ENCODE results near the gene TSEN15. TPM values are rescaled to one million over a fixed set of nuclear protein-coding genes. Genes with fewer than 3 reads are reported as not detected.

TSEN15 gene
- total and polyA plus RNA-seq, 12 donors = 16.3 to 55.1 (median 27.8) TPM

DNA sequence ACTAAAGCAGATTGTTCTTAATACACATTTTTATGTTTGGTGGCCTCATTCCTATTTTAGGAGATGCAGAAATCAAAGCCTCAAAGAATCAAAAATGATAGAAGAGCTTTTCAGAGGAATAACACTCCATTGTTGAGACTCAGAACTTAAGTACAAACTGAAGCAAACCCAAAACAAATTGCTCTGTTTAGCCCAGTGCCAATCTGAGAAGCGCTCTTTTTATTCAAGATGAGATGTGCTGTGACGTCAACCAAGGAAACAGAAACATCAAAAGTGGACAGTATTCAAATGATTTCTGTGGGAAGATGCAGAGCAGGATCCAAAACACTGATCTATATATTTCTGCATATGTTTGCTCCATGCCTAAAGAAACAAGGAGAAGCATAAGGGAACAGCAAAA lies 32.0 kb upstream of the TSEN15 start:
- Histone ChIP-seq H3K27ac (peak overlapping the region in 1 of 5 donors; percentile 11), H3K4me1 (replicated peaks in 1 of 2) (peaks cover 0 to 15% of the 10 kb centered on the region in 2 donors), H3K36me3 (replicated peaks in 1 of 2) (no peaks in the 10 kb centered on the region), H3K4me3 (no peak overlapping the region), H3K27me3 (no peaks in the 10 kb centered on the region), H3K9me3 (replicated peaks in 1 of 3) (no peaks in the 10 kb centered on the region)
- WGBS, 4 donors = 91 to 98% (median 93%) methylated on average over 2 of the region's 2 CpGs
- intact Hi-C loops (cut with DNase I) = no loop called here
- TF ChIP-seq POLR2A (IDR thresholded peaks at IDR 0.05) = no peak
- TF ChIP-seq, protein P1, sequence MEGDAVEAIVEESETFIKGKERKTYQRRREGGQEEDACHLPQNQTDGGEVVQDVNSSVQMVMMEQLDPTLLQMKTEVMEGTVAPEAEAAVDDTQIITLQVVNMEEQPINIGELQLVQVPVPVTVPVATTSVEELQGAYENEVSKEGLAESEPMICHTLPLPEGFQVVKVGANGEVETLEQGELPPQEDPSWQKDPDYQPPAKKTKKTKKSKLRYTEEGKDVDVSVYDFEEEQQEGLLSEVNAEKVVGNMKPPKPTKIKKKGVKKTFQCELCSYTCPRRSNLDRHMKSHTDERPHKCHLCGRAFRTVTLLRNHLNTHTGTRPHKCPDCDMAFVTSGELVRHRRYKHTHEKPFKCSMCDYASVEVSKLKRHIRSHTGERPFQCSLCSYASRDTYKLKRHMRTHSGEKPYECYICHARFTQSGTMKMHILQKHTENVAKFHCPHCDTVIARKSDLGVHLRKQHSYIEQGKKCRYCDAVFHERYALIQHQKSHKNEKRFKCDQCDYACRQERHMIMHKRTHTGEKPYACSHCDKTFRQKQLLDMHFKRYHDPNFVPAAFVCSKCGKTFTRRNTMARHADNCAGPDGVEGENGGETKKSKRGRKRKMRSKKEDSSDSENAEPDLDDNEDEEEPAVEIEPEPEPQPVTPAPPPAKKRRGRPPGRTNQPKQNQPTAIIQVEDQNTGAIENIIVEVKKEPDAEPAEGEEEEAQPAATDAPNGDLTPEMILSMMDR (IDR thresholded peaks at IDR 0.05) = no peak
- no peak for DNase-seq

DNA sequence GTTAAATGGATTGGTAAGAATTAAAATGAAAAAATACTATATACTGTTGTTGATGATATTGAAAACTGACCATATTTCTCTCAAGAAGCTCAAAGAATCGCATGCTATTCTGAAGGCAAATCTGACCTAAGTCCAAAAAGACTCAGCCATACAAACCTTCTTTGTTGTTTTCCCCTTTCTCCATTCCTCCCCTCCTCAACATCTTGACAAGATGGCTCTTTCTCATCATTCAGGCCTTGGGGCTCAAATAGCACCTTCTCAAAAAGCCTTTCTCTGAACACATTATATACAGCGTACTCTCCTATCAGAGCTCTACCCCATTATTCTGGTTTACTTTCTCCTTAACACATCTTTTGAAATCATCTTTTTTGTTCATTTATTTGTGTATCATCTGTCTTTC lies 31.2 kb upstream of the TSEN15 start:
- Histone ChIP-seq H3K36me3 (replicated peaks in 1 of 2) (no peaks in the 10 kb centered on the region), H3K9me3 (replicated peaks in 1 of 3) (no peaks in the 10 kb centered on the region), H3K4me1 (replicated peaks in 1 of 2) (peaks cover 0 to 15% of the 10 kb centered on the region in 2 donors), H3K27me3 (no peaks in the 10 kb centered on the region), H3K27ac (peak overlapping the region in 1 of 5 donors; percentile 11), H3K4me3 (no peak overlapping the region)
- no peak for DNase-seq
- 95 to 98% (median 97%) methylated on average over 2 of the region's 2 CpGs for WGBS, 4 donors
- TF ChIP-seq, protein P1 (IDR thresholded peaks at IDR 0.05) = no peak
- no peak for TF ChIP-seq POLR2A (IDR thresholded peaks at IDR 0.05)
- intact Hi-C loops (cut with DNase I) = no loop called here

DNA sequence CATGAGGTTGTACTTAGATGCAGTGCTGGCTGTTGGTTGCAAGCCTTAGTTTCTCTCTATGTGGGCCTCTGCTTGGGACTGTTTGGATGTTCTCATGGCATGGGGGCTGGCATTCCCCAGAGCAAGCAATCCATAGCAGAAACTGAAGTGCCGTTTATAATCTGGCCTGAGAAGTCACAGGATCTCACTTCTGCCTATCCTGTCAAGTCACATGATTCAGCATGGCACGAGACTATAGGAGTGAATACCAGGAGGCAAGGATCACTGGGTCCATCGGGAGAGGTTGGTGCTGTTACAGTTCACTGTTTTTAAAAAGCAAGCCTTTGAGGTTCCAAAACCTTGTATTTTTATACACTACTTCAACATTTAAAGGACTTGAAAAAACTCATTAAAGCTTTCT lies 30.7 kb upstream of the TSEN15 start:
- H3K36me3 ChIP-seq (replicated peaks in 1 of 2) = no peaks in the 10 kb centered on the region
- no peak for TF ChIP-seq POLR2A (IDR thresholded peaks at IDR 0.05)
- WGBS, 4 donors = 74 to 82% (median 78%) methylated on average over 3 of the region's 3 CpGs
- no peak overlapping the region for H3K4me3 ChIP-seq
- intact Hi-C loops (cut with DNase I) = no loop called here
- H3K27me3 ChIP-seq = no peaks in the 10 kb centered on the region
- H3K4me1 ChIP-seq (replicated peaks in 1 of 2) = peaks cover 0 to 15% of the 10 kb centered on the region in 2 donors
- peak overlapping the region in 1 of 5 donors; percentile 6 for H3K27ac ChIP-seq
- no peak for DNase-seq
- H3K9me3 ChIP-seq (replicated peaks in 1 of 3) = no peaks in the 10 kb centered on the region

DNA sequence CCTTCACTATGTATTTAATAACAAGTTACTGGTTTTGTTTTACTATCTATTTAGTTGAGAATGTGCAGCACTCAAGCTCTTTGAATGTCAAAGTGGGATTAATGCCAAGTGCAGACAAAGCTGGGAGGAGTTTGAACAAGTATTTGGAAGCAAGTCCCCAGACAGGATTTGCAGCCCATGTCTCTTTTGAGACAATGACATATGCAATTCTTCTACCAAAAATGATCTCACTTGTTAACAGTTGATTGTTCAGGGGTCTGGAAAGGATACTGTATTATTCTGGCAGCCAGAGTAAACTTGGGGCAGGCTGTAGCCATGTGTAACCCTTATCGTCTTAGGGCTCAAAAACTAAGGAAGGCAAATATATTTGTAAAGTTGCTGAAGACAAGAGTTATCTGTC lies 29.8 kb upstream of the TSEN15 start:
- Histone ChIP-seq H3K27ac (peak overlapping the region in 1 of 5 donors; percentile 6), H3K27me3 (no peaks in the 10 kb centered on the region), H3K36me3 (replicated peaks in 1 of 2) (no peaks in the 10 kb centered on the region), H3K4me1 (replicated peaks in 1 of 2) (peaks cover 0 to 15% of the 10 kb centered on the region in 2 donors), H3K4me3 (no peak overlapping the region), H3K9me3 (replicated peaks in 1 of 3) (no peaks in the 10 kb centered on the region)
- 67 to 70% (median 69%) methylated on average over 1 of the region's 1 CpG for WGBS, 4 donors
- intact Hi-C loops (cut with DNase I) = no loop called here
- TF ChIP-seq POLR2A (IDR thresholded peaks at IDR 0.05) = no peak
- TF ChIP-seq, protein P1 (IDR thresholded peaks at IDR 0.05) = no peak
- no peak for DNase-seq

DNA sequence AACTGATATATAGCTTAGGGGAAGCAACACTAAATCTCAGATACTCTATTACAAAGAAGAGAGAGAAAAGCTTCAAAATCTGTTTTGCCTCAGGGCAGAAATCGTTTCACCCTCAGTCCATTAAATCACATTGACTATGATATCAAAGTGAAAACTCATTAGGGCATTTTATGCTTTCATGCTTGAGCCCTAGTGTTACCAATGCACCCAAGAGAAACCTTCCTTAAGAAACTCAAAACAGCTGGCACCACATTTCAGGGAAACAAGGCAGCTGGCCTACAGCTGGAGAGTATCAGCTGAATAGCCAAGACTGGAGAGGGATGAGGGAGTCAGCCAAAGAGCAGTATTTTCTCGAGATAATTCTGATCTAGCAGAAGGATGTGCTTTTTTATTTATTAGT lies 28.9 kb upstream of the TSEN15 start:
- Histone ChIP-seq H3K27ac (peak overlapping the region in 1 of 5 donors; percentile 42), H3K36me3 (replicated peaks in 1 of 2) (no peaks in the 10 kb centered on the region), H3K4me3 (no peak overlapping the region), H3K27me3 (no peaks in the 10 kb centered on the region), H3K9me3 (replicated peaks in 1 of 3) (no peaks in the 10 kb centered on the region), H3K4me1 (replicated peaks in 1 of 2) (peaks cover 0 to 15% of the 10 kb centered on the region in 2 donors)
- intact Hi-C loops (cut with DNase I) = no loop called here
- WGBS, 4 donors = 51 to 60% (median 55%) methylated on average over 2 of the region's 2 CpGs
- DNase-seq = peak in 1 of 7 donors; percentile 66
- TF ChIP-seq, protein P1 (IDR thresholded peaks at IDR 0.05) = no peak
- TF ChIP-seq POLR2A (IDR thresholded peaks at IDR 0.05) = no peak
